Gastrocnemius medialis (tissue), 4 donors: Measurements from ENCODE around the gene ZEB1.

Experiments used
- CTCF ChIP-seq, 5 experiments: fragments of 450-650 bp in 3 of 5; fragments of 200-600 bp in 2 of 5; sonication (generic) in 2 of 5; IDR thresholded peaks in 4 of 5; conservative IDR thresholded peaks in 1 of 5; 1 replicate in 4 of 5; 2 replicates in 1 of 5; pipeline ENCODE4 v1.5.1; 2016 to 2019; ENCODE audit warnings: antibody characterized with exemption in 5 of 5, mild to moderate bottlenecking in 3 of 5, moderate library complexity in 3 of 5
- POLR2A ChIP-seq, 2 donors: fragments of 450-650 bp; IDR thresholded peaks; one replicate each; pipeline ENCODE4 v1.6.1; 2017; ENCODE audit warnings: antibody characterized with exemption in 2 of 2, mild to moderate bottlenecking in 2 of 2, moderate library complexity in 2 of 2

GRCh38 chr10:31484431-31485135, 165.6 kb downstream of the ZEB1 start:
- no peak for TF ChIP-seq POLR2A (IDR thresholded peaks at IDR 0.05)
- no peak for TF ChIP-seq CTCF (IDR thresholded peaks at IDR 0.05 in 4 of 5, conservative IDR thresholded peaks at IDR 0.05 in 1 of 5)
